ENCODE data around the gene SOAT2. TPM values are rescaled to one million over a fixed set of nuclear protein-coding genes. Genes with fewer than 3 reads are reported as not detected.
"Not testable (repeated sequence)": the region's sequence is repeated elsewhere in the genome, so short reads cannot be mapped to it uniquely, and the experiment has no call there.

The SOAT2 gene
- total RNA-seq, 1 donor from 2014 or later = 1.2 TPM

GRCh38 chr12:53098354-53098981 lies 4.8 kb upstream of the SOAT2 start:
- intact Hi-C loops (cut with DNase I) = no loop called here
- DNase-seq (ENCODE audit: low spot score) (peak; percentile 76), ATAC-seq (peak; percentile 31)

DNA sequence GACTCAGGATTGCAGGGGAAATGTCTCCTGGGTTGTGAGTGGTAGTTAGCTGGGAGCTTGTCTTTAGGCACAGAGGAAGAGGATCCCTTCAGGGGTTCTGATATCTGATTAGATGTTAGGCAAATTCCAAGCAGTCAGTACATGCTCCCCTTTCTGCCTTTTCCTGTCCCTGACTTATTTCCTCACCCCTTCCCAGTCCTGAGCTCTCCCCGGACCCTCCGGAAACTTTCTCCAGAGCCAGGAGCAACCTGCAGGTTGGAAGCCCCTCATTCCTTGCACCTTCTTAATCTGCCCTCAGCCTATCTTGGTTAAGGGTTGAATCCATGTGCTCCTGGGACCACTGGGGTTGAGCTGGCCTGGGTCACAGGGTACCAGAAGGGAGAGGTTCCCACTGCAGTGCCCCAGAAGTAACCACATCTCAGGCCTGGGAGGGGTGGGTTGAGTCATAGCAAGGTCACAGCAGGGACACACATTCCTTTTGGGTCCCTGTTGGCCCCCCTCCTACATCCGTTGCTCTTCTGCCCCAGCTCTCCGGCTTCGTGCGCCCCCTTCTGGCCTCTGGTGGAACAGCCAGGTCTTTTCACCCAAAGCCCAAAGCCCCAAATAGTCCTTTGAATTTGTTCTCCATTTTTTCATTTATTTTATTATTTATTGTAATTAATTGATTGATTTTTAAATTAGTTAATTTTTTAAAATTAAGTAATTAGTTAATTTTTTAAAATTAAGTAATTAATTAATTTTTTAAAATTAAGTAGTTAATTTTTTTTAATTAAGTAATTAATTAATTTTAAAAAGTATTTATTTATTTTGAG lies 4.0 kb upstream of the SOAT2 start:
- intact Hi-C loops (cut with DNase I) = no loop called here
- DNase-seq (ENCODE audit: low spot score) (peak; percentile 98), ATAC-seq (peak; percentile 80)

- intact Hi-C loops (cut with DNase I) = loop anchor here (5.0 kb wide), 1 partner anchor 33 kb away; no protein-coding TSS in a partner anchor
- ATAC-seq (no peak), DNase-seq (ENCODE audit: low spot score) (peak; percentile 59)
Observed at GRCh38 chr12:53100466-53101151, 2.7 kb upstream of the SOAT2 start.

DNA sequence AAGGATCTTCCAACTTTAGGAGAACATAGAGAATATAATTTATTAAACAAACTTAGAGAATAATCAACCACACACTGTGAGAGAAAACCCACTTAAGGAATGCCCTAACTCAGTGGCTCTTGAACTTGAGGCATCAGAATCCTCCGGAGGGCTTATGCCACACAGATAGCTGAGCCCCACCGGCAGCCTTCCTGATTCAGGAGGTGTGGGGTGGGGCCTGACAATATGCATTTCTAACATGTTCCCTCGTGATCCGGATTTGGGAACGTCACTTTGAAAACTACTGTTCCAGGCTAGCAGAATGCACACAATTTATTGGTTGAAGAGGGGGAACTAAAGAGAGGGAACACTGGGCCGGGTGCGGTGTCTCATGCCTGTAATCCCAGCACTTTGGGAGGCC lies 2.0 kb upstream of the SOAT2 start:
- DNase-seq (ENCODE audit: low spot score) = peak; percentile 32
- ATAC-seq = no peak
- intact Hi-C loops (cut with DNase I) = loop anchor here (5.0 kb wide), 1 partner anchor 34 kb away; no protein-coding TSS in a partner anchor

GRCh38 chr12:53101931-53102781 lies 1.1 kb upstream of the SOAT2 start:
- DNase-seq (ENCODE audit: low spot score) = peak; percentile 57
- intact Hi-C loops (cut with DNase I) = loop anchor here (5.0 kb wide), 1 partner anchor 35 kb away; no protein-coding TSS in a partner anchor
- no peak for ATAC-seq

GRCh38 chr12:53103860-53104305 lies 597 bp downstream of the SOAT2 start:
- intact Hi-C loops (cut with DNase I) = loop anchor here (5.0 kb wide), 1 partner anchor 37 kb away; no protein-coding TSS in a partner anchor
- DNase-seq (ENCODE audit: low spot score) = peak; percentile 48
- no peak for ATAC-seq

DNA sequence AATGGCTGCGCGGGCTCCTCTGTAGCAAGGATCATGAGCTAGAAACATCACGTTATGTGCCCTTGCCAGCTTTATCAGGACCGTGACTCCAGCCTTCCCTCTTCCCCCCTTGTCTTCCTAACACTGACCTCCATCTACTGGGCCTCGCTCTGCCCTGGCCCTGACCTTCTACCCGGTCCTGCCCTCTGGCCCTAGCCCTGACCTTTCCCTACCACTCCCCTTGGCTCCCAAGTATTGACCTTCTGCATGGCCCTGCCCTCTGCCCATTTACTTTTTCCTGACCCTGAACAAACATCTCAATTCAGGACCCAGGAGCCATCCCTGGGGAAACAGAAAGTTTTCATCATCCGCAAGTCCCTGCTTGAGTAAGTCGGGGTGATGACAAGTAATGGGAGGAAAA lies 2.0 kb downstream of the SOAT2 start:
- DNase-seq (ENCODE audit: low spot score) = peak; percentile 49
- ATAC-seq = no peak
- intact Hi-C loops (cut with DNase I) = no loop called here

- peak; percentile 46 for DNase-seq (ENCODE audit: low spot score)
- intact Hi-C loops (cut with DNase I) = no loop called here
- no peak for ATAC-seq
Observed at GRCh38 chr12:53105712-53106439, 2.6 kb downstream of the SOAT2 start.

DNA sequence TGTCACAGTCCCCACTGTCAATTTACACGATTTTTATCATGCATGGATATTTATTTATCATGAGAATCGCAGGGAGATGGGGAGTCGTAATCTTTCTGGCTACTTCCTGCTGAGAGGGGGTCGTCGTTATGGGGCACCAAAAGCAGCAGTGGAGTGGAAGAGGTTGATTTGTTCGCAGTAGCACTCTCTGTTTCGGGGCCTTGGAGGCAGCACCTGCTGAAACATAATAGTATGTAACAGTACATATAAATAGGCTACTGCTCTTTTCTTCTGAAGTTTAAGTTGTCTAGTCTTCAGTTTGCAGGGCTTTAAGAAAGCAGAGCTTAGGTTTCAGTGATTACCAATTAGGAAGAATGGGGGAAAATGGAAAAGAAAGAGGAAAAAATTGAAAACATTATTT lies 3.8 kb downstream of the SOAT2 start:
- DNase-seq (ENCODE audit: low spot score) (no peak), ATAC-seq (no peak)
- intact Hi-C loops (cut with DNase I) = no loop called here

GRCh38 chr12:53112431-53112830 lies 9.1 kb downstream of the SOAT2 start:
- ATAC-seq; DNase-seq (ENCODE audit: low spot score); intact Hi-C loops (cut with DNase I): not testable (repeated sequence)

GRCh38 chr12:53113136-53113705 lies 9.9 kb downstream of the SOAT2 start:
- ATAC-seq (peak; percentile 25), DNase-seq (ENCODE audit: low spot score) (no peak)
- intact Hi-C loops (cut with DNase I) = no loop called here

- intact Hi-C loops (cut with DNase I) = no loop called here
- DNase-seq (ENCODE audit: low spot score) (no peak), ATAC-seq (no peak)
Observed at GRCh38 chr12:53113951-53114350, 10.7 kb downstream of the SOAT2 start.

DNA sequence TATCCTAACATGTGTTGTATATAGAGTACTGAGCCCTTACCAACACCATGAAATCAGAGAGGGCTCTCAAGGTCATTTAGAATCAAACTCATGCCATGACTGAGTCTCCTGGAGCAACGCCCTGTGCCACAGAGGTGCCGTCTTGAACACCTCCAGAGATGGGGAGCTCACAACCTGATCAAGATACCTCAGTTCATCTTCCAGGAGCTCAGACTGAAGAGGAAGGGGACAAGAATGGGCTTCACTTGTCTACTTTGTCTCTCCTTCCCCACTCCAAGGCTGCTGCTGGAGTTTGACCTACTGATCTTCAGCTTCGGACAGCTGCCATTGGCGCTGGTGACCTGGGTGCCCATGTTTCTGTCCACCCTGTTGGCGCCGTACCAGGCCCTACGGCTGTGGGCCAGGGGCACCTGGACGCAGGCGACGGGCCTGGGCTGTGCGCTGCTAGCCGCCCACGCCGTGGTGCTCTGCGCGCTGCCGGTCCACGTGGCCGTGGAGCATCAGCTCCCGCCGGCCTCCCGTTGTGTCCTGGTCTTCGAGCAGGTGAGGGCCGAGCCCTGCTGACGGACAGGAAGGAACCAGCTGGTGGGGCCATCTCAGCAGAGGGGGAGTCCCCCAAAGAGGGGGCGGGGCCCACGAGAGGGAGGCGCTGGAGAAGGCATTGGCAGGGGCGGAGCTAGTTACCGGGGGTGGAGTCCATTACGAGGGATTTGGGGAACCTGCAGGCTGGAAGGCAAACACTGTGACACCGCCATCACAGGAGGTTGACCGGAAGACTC lies 12.0 kb downstream of the SOAT2 start:
- no peak for DNase-seq (ENCODE audit: low spot score)
- no peak for ATAC-seq
- intact Hi-C loops (cut with DNase I) = no loop called here

GRCh38 chr12:53115891-53116648 lies 12.8 kb downstream of the SOAT2 start:
- ATAC-seq (no peak), DNase-seq (ENCODE audit: low spot score) (no peak)
- intact Hi-C loops (cut with DNase I) = no loop called here

- DNase-seq (ENCODE audit: low spot score) = no peak
- intact Hi-C loops (cut with DNase I) = no loop called here
- ATAC-seq = no peak
Observed at GRCh38 chr12:53118751-53119300, 15.5 kb downstream of the SOAT2 start.

Data from sciatic nerve (tissue), 2 donors.